ENCODE data around the gene ATP6V0A1.

DNA sequence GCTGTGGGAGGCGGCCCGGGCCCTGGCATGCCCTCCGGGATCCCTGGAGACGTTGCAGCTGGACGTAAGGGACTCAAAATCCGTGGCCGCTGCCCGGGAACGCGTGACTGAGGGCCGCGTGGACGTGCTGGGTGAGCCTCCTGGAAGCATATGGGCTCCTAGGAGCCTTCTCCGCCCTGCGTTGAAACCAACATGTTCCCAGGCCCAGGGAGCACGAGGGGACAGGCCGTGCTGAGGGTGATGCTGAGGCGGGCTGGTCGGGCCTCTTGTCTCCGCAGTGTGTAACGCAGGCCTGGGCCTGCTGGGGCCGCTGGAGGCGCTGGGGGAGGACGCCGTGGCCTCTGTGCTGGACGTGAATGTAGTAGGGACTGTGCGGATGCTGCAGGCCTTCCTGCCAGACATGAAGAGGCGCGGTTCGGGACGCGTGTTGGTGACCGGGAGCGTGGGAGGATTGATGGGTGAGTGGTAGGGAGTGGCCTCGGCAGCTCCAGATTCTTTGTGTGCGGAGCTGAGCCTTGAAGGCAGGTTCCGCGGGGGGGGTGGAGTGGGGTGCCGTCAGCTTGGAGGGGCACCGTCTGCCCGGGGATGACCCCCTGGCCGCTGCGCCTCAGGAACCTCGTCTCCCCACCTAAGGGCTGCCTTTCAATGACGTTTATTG lies 94.6 kb downstream of the ATP6V0A1 start:
- TF ChIP-seq, protein P1, sequence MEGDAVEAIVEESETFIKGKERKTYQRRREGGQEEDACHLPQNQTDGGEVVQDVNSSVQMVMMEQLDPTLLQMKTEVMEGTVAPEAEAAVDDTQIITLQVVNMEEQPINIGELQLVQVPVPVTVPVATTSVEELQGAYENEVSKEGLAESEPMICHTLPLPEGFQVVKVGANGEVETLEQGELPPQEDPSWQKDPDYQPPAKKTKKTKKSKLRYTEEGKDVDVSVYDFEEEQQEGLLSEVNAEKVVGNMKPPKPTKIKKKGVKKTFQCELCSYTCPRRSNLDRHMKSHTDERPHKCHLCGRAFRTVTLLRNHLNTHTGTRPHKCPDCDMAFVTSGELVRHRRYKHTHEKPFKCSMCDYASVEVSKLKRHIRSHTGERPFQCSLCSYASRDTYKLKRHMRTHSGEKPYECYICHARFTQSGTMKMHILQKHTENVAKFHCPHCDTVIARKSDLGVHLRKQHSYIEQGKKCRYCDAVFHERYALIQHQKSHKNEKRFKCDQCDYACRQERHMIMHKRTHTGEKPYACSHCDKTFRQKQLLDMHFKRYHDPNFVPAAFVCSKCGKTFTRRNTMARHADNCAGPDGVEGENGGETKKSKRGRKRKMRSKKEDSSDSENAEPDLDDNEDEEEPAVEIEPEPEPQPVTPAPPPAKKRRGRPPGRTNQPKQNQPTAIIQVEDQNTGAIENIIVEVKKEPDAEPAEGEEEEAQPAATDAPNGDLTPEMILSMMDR (IDR thresholded peaks at IDR 0.05): peak in 1 of 3 experiments; percentile 2
- no peak for TF ChIP-seq POLR2A (IDR thresholded peaks at IDR 0.05)

All from testis (tissue), 2 donors.